Epithelial cell of proximal tubule (primary cell): ENCODE results near the gene AK5. TPM values are rescaled to one million over a fixed set of nuclear protein-coding genes. Genes with fewer than 3 reads are reported as not detected.

Experiments
- DNase-seq: peaks from one replicate; pipeline ENCODE4 v3.0.0-alpha.2; 2011; ENCODE audit warnings: low read depth
- H3K4me3 ChIP-seq: 2 replicates; pipeline ENCODE4 v1.5.1; 2011; ENCODE audit warnings: low read depth, mild to moderate bottlenecking, low read length
- CTCF ChIP-seq: conservative IDR thresholded peaks from 2 replicates; pipeline ENCODE4 v1.5.1; 2012; ENCODE audit warnings: low read depth, mild to moderate bottlenecking, low read length
- total RNA-seq: library from RNA; depleted of rRNA; stranded (reverse); fragments of >200 nt; gene quantifications from 2 replicates; pipeline ENCODE4 v1.2.3, GENCODE V29; 2015

Gene AK5
- total RNA-seq, 1 donor from 2014 or later, result 25.0 TPM

- DNase-seq, result no peak
- no peak overlapping the region for H3K4me3 ChIP-seq
- no peak for TF ChIP-seq CTCF
These were observed 265.1 kb downstream of the AK5 start for GRCh38 chr1:77546890-77547289.

- no peak for DNase-seq
- no peak for TF ChIP-seq CTCF
- H3K4me3 ChIP-seq, result no peak overlapping the region
These were observed 266.5 kb downstream of the AK5 start for GRCh38 chr1:77548285-77548684.

- TF ChIP-seq CTCF, result no peak
- DNase-seq, result no peak
- H3K4me3 ChIP-seq, result no peak overlapping the region
These were observed 268.3 kb downstream of the AK5 start for GRCh38 chr1:77550135-77550534.

GRCh38 chr1:77552626-77553025, 270.8 kb downstream of the AK5 start:
- no peak for TF ChIP-seq CTCF
- no peak overlapping the region for H3K4me3 ChIP-seq
- no peak for DNase-seq

- no peak overlapping the region for H3K4me3 ChIP-seq
- no peak for TF ChIP-seq CTCF
- no peak for DNase-seq
These were observed 271.9 kb downstream of the AK5 start for GRCh38 chr1:77553568-77554291.

GRCh38 chr1:77556045-77556444, 274.2 kb downstream of the AK5 start:
- no peak for DNase-seq
- H3K4me3 ChIP-seq, result no peak overlapping the region
- no peak for TF ChIP-seq CTCF

- no peak overlapping the region for H3K4me3 ChIP-seq
- DNase-seq, result no peak
- TF ChIP-seq CTCF, result no peak
These were observed 275.2 kb downstream of the AK5 start for GRCh38 chr1:77557053-77557452.
